ENCODE results near the gene PDC.
"Not testable (repeated sequence)": the region's sequence is repeated elsewhere in the genome, so short reads cannot be mapped to it uniquely, and the experiment has no call there.

PDC gene

GRCh38 chr1:186465491-186465890, 4.6 kb upstream of the PDC start:
- DNase-seq (ENCODE audit: low spot score), result not testable (repeated sequence)

GRCh38 chr1:186463926-186464325, 3.0 kb upstream of the PDC start:
- no peak for DNase-seq (ENCODE audit: low spot score)

GRCh38 chr1:186463511-186463910, 2.6 kb upstream of the PDC start:
- DNase-seq (ENCODE audit: low spot score), result no peak

GRCh38 chr1:186459161-186459560, 1.8 kb downstream of the PDC start:
- not testable (repeated sequence) for DNase-seq (ENCODE audit: low spot score)

GRCh38 chr1:186456729-186457255, 4.1 kb downstream of the PDC start:
- DNase-seq (ENCODE audit: low spot score), result no peak

GRCh38 chr1:186454981-186455380, 5.9 kb downstream of the PDC start:
- DNase-seq (ENCODE audit: low spot score), result no peak

GRCh38 chr1:186446152-186446551, 14.8 kb downstream of the PDC start:
- DNase-seq (ENCODE audit: low spot score), result no peak

GRCh38 chr1:186443638-186444037, 17.3 kb downstream of the PDC start:
- DNase-seq (ENCODE audit: low spot score), result no peak

GRCh38 chr1:186442651-186443375, 18.1 kb downstream of the PDC start:
- no peak for DNase-seq (ENCODE audit: low spot score)

GRCh38 chr1:186440584-186440983, 20.3 kb downstream of the PDC start:
- no peak for DNase-seq (ENCODE audit: low spot score)

GRCh38 chr1:186438567-186438966, 22.3 kb downstream of the PDC start:
- DNase-seq (ENCODE audit: low spot score), result no peak

- no peak for DNase-seq (ENCODE audit: low spot score)
These were observed 25.6 kb downstream of the PDC start for GRCh38 chr1:186435336-186435735.

- no peak for DNase-seq (ENCODE audit: low spot score)
These were observed 31.9 kb downstream of the PDC start for GRCh38 chr1:186429017-186429416.

- no peak for DNase-seq (ENCODE audit: low spot score)
These were observed 34.8 kb downstream of the PDC start for GRCh38 chr1:186426118-186426517.

- DNase-seq (ENCODE audit: low spot score), result no peak
These were observed 36.4 kb downstream of the PDC start for GRCh38 chr1:186424539-186424938.

GRCh38 chr1:186421446-186421845, 39.5 kb downstream of the PDC start:
- DNase-seq (ENCODE audit: low spot score), result no peak

- DNase-seq (ENCODE audit: low spot score), result peak; percentile 30
These were observed 40.0 kb downstream of the PDC start for GRCh38 chr1:186420923-186421322.

GRCh38 chr1:186420311-186420710, 40.6 kb downstream of the PDC start:
- no peak for DNase-seq (ENCODE audit: low spot score)

- no peak for DNase-seq (ENCODE audit: low spot score)
These were observed 42.4 kb downstream of the PDC start for GRCh38 chr1:186418503-186418902.

GRCh38 chr1:186413319-186413718, 47.6 kb downstream of the PDC start:
- no peak for DNase-seq (ENCODE audit: low spot score)

- no peak for DNase-seq (ENCODE audit: low spot score)
These were observed 51.8 kb downstream of the PDC start for GRCh38 chr1:186409091-186409490.

GRCh38 chr1:186404454-186405051, 56.4 kb downstream of the PDC start:
- peak; percentile 57 for DNase-seq (ENCODE audit: low spot score)

GRCh38 chr1:186403632-186404031, 57.3 kb downstream of the PDC start:
- DNase-seq (ENCODE audit: low spot score), result no peak

- DNase-seq (ENCODE audit: low spot score), result not testable (repeated sequence)
These were observed 59.5 kb downstream of the PDC start for GRCh38 chr1:186401446-186401845.

Measured in AG08395 (cell line).